Activated CD8-positive, alpha-beta memory T cell treated with anti-CD3 and anti-CD28 coated beads, Interleukin-2, amount 50 U/mL, for 4 hours (primary cell): ENCODE results near the gene NKG7.

Experiments
- DNase-seq: peaks from one replicate; pipeline ENCODE4 v3.0.0-alpha.2; 2020

The NKG7 gene

DNA sequence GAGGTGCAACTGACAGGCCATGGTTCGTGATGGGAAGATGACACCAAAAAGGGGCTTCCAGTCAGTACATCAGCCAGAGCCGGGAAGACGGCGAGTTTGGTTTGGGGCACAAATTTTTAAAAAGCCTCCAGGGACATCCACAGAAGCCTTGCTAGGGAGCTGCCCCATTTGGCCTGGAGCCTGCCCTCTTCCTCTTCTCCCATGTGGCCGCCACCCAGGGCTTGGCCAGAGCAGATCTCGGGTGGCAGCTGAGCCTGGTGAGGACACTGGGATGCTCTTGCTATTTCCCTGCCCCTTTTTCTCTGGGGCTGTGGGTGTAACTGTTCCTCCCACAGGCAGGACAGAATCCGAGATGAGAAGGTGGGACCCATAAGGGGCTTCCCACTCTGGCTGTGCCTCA, 14.5 kb downstream of the NKG7 start:
- no peak for DNase-seq

DNA sequence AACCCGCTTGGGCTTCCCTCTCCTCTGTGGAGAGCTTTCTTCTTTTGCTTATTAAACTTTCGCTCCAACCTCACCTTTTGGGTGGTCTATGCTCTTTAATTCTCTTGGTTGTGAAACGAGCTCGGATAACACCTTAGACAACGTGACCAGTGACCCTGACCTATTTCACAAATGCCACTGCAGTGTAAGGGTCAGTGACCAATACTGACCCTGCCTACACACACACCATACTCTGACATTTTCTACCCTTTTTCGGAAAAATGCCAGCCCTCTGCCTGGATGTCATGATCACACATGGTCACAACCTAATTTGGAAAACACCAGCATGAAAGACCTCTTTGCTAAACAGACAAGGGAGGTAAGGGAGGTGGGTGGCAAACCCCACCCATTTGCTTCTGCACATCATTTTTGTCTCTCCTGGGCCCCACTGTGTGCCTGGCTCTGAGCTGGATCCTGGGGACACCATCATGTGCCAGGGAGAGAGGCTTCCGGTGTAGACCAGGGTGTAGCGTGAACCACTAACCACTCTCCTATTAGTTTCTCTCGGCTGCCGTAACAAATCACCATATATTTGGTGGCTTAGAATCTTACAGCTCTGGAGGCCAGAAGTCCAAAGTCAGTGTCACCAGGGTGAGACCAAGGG, 16.2 kb downstream of the NKG7 start:
- DNase-seq = no peak

DNA sequence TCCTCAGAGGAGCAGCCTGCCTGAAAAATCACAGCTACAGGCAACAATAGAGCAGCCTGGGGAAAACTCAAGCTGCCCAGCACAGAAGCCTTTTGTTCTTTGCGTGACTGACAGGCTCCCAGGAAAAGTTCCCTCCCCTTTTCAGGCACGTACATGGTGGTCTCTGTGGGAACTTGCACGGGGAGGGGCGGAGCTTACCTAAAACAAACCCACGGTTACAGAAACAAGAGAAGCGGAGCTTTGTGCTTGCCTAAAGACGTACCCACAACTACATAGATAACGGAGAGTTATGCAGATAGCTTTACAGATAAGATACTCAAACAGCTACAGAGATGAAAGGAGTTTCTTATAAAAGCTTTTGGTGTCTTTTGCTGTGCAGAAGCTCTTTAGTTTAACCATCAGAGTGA, 17.7 kb downstream of the NKG7 start:
- no peak for DNase-seq

DNA sequence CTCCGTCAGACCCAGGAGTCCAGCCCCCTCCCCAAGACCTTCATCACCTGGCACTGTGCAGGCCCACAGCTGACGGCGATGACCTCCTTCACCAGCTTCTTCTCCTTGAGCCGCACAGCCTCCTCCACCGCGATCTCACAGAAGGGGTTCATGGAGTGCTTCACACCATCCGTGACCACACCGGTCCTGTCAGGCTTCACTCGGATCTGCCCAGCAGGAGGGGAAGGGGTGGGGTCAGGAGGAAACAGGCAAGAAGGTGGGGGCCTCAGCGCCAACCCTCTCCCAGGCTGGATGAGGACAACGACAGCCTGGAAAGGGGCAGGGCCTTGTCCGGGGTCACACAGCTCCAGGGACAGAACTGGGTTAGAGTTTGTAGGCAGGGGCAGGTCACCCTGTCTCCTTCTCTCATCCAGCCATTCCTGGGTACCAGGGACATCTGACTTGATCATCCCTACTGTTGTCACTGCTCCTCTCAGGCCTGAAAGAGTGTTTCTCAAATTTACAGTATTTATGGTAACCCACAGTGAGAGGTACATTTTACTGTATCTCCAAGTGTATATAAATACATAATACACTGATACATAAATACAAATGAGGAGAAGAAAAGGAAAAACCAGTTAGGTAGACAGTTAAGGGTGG, 18.2 kb downstream of the NKG7 start:
- no peak for DNase-seq

DNA sequence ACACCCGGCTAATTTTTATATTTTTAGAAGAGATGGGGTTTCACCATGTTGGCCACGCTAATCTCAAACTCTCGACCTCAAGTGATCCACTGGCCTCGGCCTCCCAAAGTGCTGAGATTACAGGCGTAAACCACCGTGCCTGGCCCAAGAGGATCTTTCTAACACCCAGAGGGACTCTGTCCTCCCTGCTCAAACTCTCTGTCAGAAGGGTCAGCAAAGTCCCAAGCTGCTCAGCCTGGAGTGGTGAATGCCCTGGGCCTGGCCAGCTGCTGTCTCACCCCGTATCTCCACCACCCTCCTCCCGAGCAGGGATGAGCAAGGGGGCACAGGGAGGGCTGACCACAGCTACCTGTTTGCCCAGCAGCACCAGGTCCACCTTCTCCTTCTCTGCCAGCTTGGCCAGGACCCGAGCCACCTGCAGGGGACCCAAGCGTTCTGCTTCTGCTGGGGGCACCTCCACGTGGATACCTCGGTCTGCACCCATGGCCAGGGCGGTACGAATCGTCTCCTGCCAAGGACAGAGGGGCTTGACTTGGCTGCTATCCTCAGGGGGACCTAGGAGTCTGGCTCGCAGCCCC, 19.6 kb downstream of the NKG7 start:
- no peak for DNase-seq

DNA sequence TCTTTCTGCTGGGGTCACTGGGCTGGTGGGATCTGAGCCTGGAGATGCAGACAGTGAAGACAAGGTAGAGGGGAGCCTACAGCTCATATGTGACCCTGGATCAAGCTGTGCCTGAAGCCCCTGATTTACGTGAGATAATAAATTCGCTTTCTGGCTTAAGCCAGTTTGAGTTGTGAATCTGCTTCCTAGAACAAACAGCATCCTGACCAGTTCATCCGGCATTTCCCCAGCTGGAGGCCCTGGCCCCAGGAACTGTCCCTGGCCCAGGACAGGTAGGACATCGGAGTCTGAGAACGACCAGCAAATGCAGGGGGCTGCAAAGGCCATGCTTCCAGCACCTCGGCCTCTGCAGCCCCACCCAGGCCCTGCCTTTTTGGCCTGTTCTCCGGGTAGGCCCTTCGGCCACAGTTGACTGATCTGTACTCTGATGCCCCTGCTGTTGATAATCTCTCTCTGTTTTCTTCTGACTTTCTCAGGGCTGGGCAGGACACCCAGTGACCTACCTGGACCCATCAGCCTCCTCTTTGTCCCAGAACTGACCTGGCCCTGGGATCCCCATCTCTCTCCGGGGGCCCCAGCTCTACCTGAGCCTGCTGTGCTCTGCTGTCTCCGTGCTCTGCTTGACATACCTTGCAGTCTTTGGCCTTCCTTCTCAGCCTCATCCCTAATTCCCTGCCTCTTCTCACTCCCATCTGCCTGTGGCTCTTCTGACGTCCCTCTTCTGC, 21.0 kb downstream of the NKG7 start:
- no peak for DNase-seq

DNA sequence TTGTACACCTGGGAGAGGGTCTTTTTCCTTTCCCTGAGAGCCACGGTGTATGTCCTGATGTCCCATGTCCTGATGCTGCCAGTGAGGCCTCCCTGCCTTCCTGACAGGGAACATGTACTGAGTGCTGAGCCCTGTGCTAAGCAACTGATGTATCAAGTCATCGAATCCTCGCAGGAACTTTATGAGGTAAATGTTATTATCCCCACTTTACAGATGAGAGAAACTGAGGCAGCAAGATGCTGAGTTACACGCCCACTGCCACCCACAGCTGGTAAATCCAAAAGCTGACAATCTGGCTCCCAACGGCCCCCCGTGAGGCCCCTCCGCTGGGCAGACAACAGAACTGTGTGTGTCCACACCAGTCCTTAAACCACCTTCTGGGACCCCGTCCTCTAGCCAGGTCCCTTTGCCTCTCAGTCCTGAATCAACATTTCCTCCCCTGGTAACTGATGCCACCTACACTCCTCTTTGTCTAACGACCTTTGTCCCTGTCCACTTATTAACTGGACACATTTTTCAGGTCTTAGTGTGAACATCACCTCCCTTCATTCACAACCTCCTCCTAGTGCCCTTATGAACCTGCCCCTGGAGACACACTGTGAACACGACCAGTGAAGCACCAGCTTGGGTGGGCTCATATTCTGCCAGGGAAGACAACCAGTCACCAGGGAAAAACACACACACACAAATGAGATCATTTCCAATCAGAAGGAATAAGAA, 25.1 kb downstream of the NKG7 start:
- DNase-seq = no peak

DNA sequence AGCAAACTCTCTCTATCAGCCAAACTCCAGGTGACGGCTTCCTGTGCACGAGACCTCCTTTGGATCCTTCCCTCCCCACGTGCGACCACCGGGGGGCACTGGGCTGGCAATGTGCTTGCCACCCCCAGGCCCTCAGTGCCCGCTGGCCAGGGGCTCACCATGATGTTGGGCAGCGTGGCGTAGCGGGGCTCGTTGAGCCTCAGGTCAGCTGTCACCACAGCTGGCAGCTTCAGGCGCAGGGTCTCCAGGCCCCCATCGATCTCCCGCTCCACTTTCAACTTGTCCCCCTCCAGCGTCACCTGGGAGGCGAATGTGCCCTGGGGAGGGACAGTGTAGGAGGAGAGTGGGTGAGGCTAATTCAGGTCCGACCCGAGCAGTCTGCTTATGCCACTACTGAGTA, 25.7 kb downstream of the NKG7 start:
- no peak for DNase-seq

DNA sequence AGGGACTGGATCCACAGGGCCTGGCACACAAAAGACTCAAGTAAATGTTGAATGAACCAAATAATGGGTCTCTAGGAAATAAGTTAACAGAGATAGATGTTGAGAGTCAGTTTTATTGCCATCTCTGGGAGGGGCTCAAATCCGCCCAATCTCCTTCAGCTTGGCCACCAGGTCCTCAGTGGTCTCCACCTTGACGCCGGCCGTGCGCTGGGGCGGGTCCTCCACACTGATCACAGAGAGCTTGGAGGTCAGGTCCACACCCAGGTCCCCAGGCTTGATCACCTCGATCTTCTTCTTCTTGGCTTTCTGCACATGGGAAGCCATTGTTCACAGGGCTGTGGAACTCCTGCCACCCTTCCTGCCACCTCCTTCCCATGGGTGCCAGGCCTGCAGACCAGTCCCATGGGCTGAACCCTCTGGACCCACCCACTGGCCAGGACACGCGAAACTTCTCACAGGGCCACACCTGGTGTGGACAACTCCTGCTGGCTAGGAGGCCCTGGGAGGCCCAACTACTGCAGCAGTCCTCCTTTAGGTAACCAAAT, 27.3 kb downstream of the NKG7 start:
- DNase-seq = no peak

DNA sequence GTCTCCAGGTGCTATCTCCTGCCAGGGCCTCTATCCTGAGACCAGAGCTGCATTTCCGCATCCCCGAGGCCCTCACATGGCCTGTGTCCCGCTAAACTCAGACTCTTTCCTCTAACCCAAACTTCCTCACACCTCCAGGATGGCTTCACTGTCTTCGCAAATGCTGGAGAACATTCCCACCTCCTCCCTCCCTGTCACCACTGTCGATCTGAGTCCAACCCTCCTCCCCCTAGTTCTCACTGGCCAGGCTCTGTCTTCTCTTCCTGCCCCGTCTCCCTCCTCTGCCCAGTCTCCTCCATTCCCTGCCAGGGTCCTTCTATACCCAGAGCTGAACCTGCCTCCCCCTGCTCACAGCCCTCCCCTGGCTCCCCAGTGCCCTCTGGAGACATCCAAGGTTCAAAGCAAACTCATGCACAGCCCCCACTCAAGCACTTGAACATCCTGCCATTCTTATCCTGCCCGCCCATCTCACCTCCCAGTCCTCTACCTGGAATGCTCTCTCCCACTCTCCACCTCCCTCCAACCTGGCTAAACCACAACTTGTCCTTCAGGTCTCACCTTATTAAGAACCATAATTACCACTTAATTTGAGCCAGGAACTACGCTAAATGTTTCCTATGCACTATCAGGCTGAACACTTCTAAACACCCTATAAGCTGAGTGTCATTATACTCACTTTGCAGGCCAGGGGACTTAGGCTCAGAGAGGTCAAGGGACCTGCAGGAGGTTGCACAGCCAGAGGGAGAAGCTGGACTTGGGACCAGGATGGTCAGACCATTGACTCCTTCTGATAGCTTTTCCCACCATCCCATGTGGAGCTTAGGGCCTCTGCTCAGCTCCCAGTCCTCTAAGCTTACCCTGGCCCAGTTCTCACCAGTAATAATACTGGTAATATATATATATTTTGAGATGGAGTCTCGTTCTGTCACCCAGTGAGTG, 29.6 kb downstream of the NKG7 start:
- no peak for DNase-seq

DNA sequence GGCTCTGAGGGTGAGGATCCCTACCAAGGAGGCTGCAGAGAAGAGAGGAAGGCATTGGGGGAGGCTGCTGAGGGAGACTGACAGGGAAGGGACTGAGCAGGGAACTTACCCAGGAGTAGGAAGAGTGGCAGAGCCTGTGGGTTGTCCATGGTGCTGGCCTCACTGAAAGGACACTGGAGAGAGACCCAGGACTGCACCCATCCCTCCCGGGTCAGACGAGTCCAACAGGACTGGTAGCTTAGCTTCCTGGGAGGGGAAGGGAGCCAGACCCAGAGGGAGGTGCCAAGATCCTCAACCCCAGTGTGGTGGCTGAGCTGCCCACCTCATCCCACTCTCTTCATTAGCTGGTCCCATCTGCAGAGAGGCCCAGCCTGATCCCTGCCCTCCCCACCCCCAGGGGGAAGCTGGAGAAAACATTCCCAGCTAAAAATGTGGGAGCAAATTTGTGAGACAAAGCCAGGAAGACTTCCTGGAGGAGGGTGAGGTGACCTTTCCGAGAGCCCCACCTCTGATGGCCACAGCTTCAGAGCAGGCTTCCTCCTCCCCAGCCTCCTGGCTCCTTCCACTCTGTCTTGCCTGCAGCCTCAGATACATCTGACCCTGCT, 30.4 kb downstream of the NKG7 start, which contains the start of gene VSIG10L:
Gene VSIG10L, minus strand, starts transcription at position 164 of the 605 bp plus-strand sequence. Its CDS starts 15 bp downstream, at position 149.
- no peak for DNase-seq

DNA sequence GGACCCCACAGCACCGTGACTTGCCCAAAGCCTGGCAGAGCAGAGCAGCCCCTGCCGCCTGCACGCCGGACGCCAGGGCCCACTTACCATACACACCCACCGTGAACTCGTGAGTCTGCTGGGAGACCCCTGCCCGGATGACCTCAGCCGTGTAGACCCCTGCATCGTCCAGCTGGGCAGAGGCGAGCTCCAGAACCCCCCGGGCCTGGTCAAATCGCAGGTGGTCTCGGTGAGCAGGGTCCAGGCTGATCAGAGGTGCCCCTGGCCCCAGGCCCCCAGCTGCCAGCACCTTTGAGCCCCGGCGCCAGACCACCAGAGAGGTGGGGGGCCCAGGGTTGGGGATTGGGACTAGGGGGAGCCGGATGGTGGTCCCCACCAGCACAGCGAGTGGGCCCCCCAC, 31.4 kb downstream of the NKG7 start:
- no peak for DNase-seq

DNA sequence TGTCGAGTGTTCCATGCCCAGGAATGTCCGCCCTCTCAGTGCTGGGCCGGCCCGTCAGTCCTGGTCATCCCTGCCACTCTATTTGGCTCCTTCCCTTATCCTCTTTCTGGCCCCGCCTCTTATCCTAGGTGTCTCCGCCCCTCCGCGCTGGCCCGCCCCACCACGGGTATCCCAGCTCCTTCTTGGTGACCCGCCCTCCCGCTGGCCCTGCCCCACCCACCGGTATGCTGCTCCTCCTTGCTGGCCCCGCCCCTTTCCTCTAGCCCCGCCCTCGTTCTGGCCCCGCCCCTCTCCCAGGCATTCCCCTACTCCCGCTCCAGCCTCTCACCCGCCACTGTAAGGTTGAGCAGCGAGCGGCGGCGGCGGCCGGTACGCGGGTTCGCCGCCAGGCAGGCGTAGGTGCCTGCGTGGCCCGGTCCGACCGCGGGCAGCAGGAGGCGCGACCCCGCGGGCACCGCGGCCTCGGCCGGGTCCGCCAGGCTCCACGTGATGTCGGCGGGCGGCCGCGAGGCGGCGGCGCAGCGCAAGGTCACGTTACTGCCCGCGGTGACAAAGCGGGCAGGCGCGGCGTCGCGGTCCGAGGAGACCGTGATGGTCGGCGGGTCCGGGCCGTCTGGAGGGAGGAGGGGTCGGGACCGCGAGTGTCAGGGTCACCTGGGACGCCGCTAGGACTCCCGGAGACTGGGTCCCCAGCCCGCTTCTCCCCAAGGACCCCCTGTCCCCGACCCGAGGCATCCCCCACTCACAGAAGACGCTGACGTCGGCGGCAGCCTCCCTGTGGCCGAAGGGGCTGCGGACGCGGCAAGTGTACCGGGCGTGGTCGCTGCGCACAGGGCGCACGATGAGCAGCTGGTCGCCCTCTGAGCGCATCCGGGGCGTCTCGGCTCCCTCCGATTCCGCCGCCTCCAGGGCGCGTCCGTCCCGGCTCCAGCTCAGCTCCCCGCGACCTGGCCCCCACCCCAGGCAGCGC, 32.5 kb downstream of the NKG7 start:
- peak; percentile 86 for DNase-seq

DNA sequence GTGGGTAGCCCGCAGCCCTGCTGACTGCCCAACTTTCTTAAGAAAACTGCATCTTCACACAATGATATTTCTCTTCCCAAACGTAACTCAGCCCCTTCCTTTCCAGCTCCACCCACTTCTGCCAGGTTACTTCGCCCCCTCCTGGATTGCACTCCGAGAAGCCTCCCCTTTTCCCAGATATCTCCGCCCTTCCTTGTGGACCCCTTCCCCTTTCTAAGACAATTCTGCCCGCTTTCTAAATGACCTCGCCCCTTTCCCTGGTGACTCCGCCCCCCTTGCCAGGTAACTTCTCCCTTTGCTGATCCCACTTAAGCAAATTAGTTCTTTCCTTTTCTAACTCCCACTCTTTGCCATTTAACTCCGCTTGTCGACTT, 33.2 kb downstream of the NKG7 start:
- peak; percentile 30 for DNase-seq

DNA sequence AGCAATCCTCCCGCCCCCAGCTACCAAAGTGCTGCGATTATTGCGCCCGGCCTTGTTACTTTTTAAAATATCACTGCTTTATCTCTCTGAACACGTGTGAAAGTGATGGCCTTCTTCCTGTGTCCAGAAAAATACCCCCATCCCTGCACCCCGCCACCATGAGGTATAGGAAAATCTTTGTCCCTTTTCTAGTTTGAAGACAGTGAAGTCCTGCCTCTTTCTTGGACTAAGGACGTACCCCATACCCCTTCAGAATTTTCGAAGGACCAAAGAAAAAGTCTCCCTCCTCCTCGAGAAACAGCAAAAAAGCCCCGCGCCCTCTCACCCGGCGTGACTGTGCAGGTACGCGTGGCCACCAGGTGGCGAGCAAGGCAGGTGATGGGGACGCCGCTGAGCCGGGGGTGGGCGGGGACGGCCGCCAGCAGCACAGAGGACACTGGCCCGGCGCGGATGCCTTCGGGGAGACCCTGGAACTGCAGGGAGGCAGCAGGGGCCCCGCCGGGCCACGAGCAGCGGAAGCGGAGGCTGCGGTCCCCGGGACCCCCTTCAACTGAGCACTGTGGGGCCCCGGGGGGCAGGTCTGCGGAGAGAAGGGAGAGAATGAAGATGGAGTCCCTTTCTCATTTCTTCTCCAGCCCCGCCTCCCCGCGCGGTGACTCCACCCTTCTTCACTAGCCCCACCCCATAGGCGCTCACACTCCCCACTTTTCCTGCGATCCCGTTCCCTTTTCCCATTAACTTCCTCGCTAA, 33.7 kb downstream of the NKG7 start:
- peak; percentile 89 for DNase-seq

DNA sequence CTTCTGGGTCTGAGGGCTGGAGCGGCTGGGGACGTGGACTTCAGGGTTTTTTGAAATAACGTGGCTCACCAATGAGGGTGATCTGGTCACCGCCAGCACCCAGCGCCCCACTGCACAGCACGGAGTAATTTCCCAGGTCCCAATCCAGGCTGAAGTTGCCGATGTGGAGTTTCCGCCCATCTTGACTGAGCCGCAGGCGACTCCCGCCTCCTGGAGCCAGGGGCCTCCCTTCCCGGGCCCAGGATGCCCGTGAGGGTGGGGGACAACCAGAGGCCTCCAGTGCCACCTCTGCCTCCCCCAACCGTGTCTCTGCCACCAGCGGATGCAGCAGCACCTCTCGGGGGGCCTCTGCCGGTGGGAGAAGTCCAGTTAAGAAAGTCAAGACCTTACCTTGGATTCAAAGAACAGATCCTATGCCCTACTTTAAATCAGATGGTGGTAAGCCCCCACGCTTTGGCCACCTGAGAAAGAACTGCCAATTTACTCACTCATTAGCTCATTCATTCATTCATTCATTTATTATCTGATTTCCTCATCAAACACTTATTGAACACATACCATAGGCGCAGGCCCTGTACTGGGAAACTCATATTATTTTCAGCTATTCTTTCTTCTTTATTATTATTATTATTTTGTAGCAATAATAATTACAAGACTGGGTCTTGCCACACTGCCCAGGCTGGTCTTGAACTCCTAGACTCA, 34.4 kb downstream of the NKG7 start:
- no peak for DNase-seq

DNA sequence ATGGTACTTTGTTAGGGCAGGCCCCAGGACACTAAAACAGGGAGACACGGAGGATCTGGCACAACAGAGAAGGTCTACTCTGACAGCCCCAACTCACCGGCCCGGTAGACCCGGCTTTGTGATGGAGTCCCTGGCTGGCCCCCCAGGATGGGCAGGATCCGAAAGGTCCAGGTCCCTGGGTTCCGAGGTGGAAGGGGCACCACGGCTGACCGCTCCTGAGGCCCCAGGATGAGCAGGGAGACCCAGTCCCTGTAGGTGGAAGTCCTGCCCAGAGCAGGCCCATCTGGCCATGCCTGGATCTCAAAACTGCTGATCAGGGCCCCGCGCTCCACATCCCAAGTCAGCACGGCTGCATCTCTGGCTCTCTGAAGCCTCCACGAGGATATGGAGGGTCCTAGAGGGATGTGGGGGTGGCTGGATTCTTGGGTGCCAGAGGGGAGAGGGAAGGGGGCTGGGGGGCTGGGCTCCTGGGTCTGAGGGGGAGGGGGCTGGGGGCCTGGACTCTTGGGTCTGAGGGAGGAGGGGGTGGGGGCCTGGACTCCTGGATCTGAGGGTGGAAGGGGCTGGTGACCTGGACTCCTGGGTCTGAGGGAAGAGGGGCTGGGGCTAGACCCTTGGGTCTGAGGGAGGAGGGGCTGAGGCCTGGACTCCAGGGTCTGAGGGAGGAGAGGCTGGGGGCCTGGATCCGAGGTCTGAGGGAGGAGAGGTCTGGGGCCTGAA, 35.2 kb downstream of the NKG7 start:
- DNase-seq = no peak
